Measurements from ENCODE around the gene BICC1. TPM values are rescaled to one million over a fixed set of nuclear protein-coding genes. Genes with fewer than 3 reads are reported as not detected.

Gene BICC1
- total and polyA plus RNA-seq, 2 of the 4 experiments (the other 2 are of a cell fraction) = 5.7 to 42.5 TPM

- Histone ChIP-seq H3K9ac (ENCODE audit: low read depth, low read length) (no peak overlapping the region), H3K4ac (ENCODE audit: low read depth, low read length) (no peak overlapping the region), H3K36me3 (ENCODE audit: control insufficient read depth, insufficient read depth, low read length) (peaks cover 2% of the 10 kb centered on the region; the same call in 1 of the 2 replicates), H2BK15ac (ENCODE audit: low read depth, low read length) (no peak overlapping the region), H3K9me3 (ENCODE audit: control insufficient read depth, insufficient read depth, low read length) (no peaks in the 10 kb centered on the region), H4K8ac (ENCODE audit: low read depth in 2 of 2, low read length in 2 of 2) (no peak overlapping the region), H3K79me1 (ENCODE audit: low read depth in 1 of 2, low read length in 2 of 2) (peaks cover 22 to 36% of the 10 kb centered on the region in 2 experiments; a peak in 3 of 4 replicates), H3K56ac (ENCODE audit: extremely low read depth, insufficient read depth, low read length) (no peak overlapping the region), H2AK9ac (replicated peaks; ENCODE audit: low read depth, low read length, poor library complexity) (no peak overlapping the region), H3K27me3 (ENCODE audit: control insufficient read depth, insufficient read depth, low read length) (no peaks in the 10 kb centered on the region), H3K9me1 (ENCODE audit: insufficient read depth, low read length) (peaks cover 2% of the 10 kb centered on the region), H2AK5ac (ENCODE audit: low read depth, low read length) (no peak overlapping the region), H2BK20ac (ENCODE audit: low read depth, low read length) (no peak overlapping the region), H3K23ac (ENCODE audit: low read depth, low read length) (no peak overlapping the region), H3K4me3 (ENCODE audit: insufficient read depth, low read depth, low read length) (no peak overlapping the region), H3K14ac (replicated peaks; ENCODE audit: low read depth, low read length) (no peak overlapping the region), H4K5ac (ENCODE audit: low read depth, low read length) (no peak overlapping the region), H2BK120ac (ENCODE audit: low read depth, low read length) (no peak overlapping the region), H2AFZ (replicated peaks; ENCODE audit: low read length, poor library complexity) (no peak overlapping the region), H3K18ac (ENCODE audit: low read depth, low read length) (no peak overlapping the region), H2BK5ac (ENCODE audit: low read depth, low read length, poor library complexity, severe bottlenecking) (no peak overlapping the region), H3K4me2 (ENCODE audit: low read depth, low read length) (no peak overlapping the region), H4K91ac (ENCODE audit: insufficient read depth, low read depth, low read length) (no peak overlapping the region), H4K20me1 (ENCODE audit: insufficient read depth, low read length) (no peaks in the 10 kb centered on the region; the same call in none of the 2 replicates), H3K4me1 (ENCODE audit: control insufficient read depth, insufficient read depth, low read length) (peaks cover 8% of the 10 kb centered on the region), H3K27ac (ENCODE audit: insufficient read depth, low read length) (no peak overlapping the region)
- ChIA-PET POLR2A (ENCODE audit: unreplicated experiment) (interaction anchor here (0.6 kb wide), 1 partner anchor 223 kb away, joined by 12 read pairs; no protein-coding TSS in a partner anchor), CTCF (interaction anchor here (0.6 to 0.8 kb wide), 2 partner anchors 9 to 342 kb away, joined by 3 to 4 read pairs; no protein-coding TSS in a partner anchor)
- DNase-seq (peak; percentile 35), ATAC-seq (ENCODE audit: low read depth) (peak; percentile 24; the same call in 1 of the 2 replicates)
- no peak for TF ChIP-seq MAFK (IDR thresholded peaks at IDR 0.05; ENCODE audit: low read depth, low read length)
- TF ChIP-seq MXI1 (IDR thresholded peaks at IDR 0.05; ENCODE audit: borderline replicate concordance, low read depth, low read length) = no peak
- no peak for TF ChIP-seq RCOR1 (IDR thresholded peaks at IDR 0.05; ENCODE audit: insufficient replicate concordance, low read length)
- TF ChIP-seq POLR2A (IDR thresholded peaks at IDR 0.05; ENCODE audit: low read depth, low read length) = no peak
- TF ChIP-seq USF2 (IDR thresholded peaks at IDR 0.05; ENCODE audit: low read depth, low read length) = no peak
- no peak for TF ChIP-seq NFE2L2 (IDR thresholded peaks at IDR 0.05; ENCODE audit: low read depth, low read length)
- TF ChIP-seq MAZ (IDR thresholded peaks at IDR 0.05; ENCODE audit: borderline replicate concordance, low read depth, low read length) = no peak
- no peak for TF ChIP-seq SMC3 (IDR thresholded peaks at IDR 0.05; ENCODE audit: low read depth, low read length)
- no peak for TF ChIP-seq ELK1 (IDR thresholded peaks at IDR 0.05; ENCODE audit: borderline replicate concordance, low read depth, low read length)
- TF ChIP-seq BHLHE40 (IDR thresholded peaks at IDR 0.05; ENCODE audit: low read depth, low read length) = no peak
- TF ChIP-seq FOS (IDR thresholded peaks at IDR 0.05; ENCODE audit: low read depth, low read length) = no peak
- no peak for TF ChIP-seq RAD21 (IDR thresholded peaks at IDR 0.05; ENCODE audit: low read length)
- TF ChIP-seq RFX5 (IDR thresholded peaks at IDR 0.05; ENCODE audit: low read depth, low read length) = no peak
- TF ChIP-seq CEBPB (IDR thresholded peaks at IDR 0.05; ENCODE audit: low read depth, low read length) = no peak
- TF ChIP-seq CTCF (conservative IDR thresholded peaks at IDR 0.05; ENCODE audit: low read depth, low read length) = no peak
- TF ChIP-seq CHD1 (IDR thresholded peaks at IDR 0.05; ENCODE audit: low read depth, low read length) = no peak
- WGBS, 2 experiments (ENCODE audit: extremely low coverage in 2 of 2, insufficient read length in 1 of 2) = no CpG with 5 or more reads among the region's 1 CpG
- no TSS peak for BruUV-seq (replicated peaks)
- in situ Hi-C loops (cut with MboI; ENCODE audit: low sequenced_read_pairs) = no loop called here
- intact Hi-C loops (cut with micrococcal nuclease) = no loop called here
- dilution Hi-C loops (cut with HindIII; ENCODE audit: low sequenced_read_pairs, unreplicated experiment) = no loop called here
These were observed 229.5 kb downstream of the BICC1 start for GRCh38 chr10:58742141-58742540.

Data from IMR-90 (cell line).